Natural killer cell (primary cell): ENCODE measurements around the gene CBLB. TPM values are rescaled to one million over a fixed set of nuclear protein-coding genes. Genes with fewer than 3 reads are reported as not detected.

Source experiments
- ATAC-seq, 3 donors: fragments of 150-1000 bp in 2 of 3; fragments of 200-7000 bp in 1 of 3; cut with Tn5 transposase; 1 replicate in 1 of 3; 2 replicates in 2 of 3; pipeline ENCODE4 v1.10.0; 2021; ENCODE audit warnings: mild to moderate bottlenecking in 2 of 3, moderate library complexity in 2 of 3
- DNase-seq, 2 donors: peaks; one replicate each; pipeline versions ENCODE4 v3.0.0 to v3.0.0-alpha.2; 2013 to 2021; ENCODE audit warnings: mixed read lengths in 1 of 2
- H3K27ac ChIP-seq: one replicate; pipeline ENCODE4 v1.5.1; 2013; ENCODE audit warnings: mild to moderate bottlenecking, low read length
- H3K27me3 ChIP-seq: one replicate; pipeline ENCODE4 v1.6.1; 2013; ENCODE audit warnings: low read length; ENCODE audit not compliant: control insufficient read depth, insufficient read depth
- H3K36me3 ChIP-seq: one replicate; pipeline ENCODE4 v1.6.1; 2013; ENCODE audit warnings: low read length; ENCODE audit not compliant: control insufficient read depth, insufficient read depth
- H3K4me1 ChIP-seq: one replicate; pipeline ENCODE4 v1.6.1; 2013; ENCODE audit warnings: low read length; ENCODE audit not compliant: control insufficient read depth, insufficient read depth
- H3K4me3 ChIP-seq: one replicate; pipeline ENCODE4 v1.5.1; 2013; ENCODE audit warnings: low read length
- H3K9me3 ChIP-seq: one replicate; pipeline ENCODE4 v1.6.1; 2013; ENCODE audit warnings: low read length; ENCODE audit not compliant: control insufficient read depth, insufficient read depth
- H3K27ac Mint-ChIP-seq, 2 donors: one replicate each; pipeline ENCODE4 v1.8.0; 2022; ENCODE audit warnings: mild to moderate bottlenecking in 2 of 2, mixed read lengths in 2 of 2, moderate library complexity in 1 of 2
- H3K27me3 Mint-ChIP-seq, 2 donors: one replicate each; pipeline ENCODE4 v1.8.0; 2022; ENCODE audit warnings: low read depth in 2 of 2, mixed read lengths in 2 of 2
- H3K36me3 Mint-ChIP-seq: one replicate; pipeline ENCODE4 v1.8.0; 2022; ENCODE audit warnings: mixed read lengths
- H3K4me1 Mint-ChIP-seq, 2 donors: one replicate each; pipeline ENCODE4 v1.8.0; 2022; ENCODE audit warnings: mixed read lengths in 2 of 2
- H3K4me3 Mint-ChIP-seq: one replicate; pipeline ENCODE4 v1.8.0; 2022; ENCODE audit warnings: mild to moderate bottlenecking, moderate library complexity, mixed read lengths
- H3K9me3 Mint-ChIP-seq, 2 donors: one replicate each; pipeline ENCODE4 v1.8.0; 2022; ENCODE audit warnings: mixed read lengths in 2 of 2
- WGBS: methylation state at CpG from one replicate; pipeline ENCODE4 v1.1.7; 2013; ENCODE audit warnings: missing lambda C conversion rate; ENCODE audit not compliant: insufficient coverage; 5-methylcytosine and 5-hydroxymethylcytosine counted together
- intact Hi-C: fragments of 100-400 bp; cut with micrococcal nuclease; formaldehyde crosslinking; loops from one replicate; pipeline ENCODE4 v1.14.2; 2022
- total RNA-seq, 4 donors: library from RNA; stranded (reverse); fragments of 120-200 nt in 1 of 4; gene quantifications; one replicate each; pipeline versions ENCODE4 v1.2.3 to v1.2.4, GENCODE V29; 2013 to 2022
- TF ChIP-seq, protein P1 (sequence below): fragments of 200-600 bp; IDR thresholded peaks from one replicate; pipeline ENCODE4 v1.8.0; 2022; ENCODE audit warnings: antibody characterized with exemption

CBLB gene
- total RNA-seq, 3 donors from 2014 or later (not counting 1 experiment from before 2014, with no cell fraction given), result 180 to 287 (median 230) TPM

DNA sequence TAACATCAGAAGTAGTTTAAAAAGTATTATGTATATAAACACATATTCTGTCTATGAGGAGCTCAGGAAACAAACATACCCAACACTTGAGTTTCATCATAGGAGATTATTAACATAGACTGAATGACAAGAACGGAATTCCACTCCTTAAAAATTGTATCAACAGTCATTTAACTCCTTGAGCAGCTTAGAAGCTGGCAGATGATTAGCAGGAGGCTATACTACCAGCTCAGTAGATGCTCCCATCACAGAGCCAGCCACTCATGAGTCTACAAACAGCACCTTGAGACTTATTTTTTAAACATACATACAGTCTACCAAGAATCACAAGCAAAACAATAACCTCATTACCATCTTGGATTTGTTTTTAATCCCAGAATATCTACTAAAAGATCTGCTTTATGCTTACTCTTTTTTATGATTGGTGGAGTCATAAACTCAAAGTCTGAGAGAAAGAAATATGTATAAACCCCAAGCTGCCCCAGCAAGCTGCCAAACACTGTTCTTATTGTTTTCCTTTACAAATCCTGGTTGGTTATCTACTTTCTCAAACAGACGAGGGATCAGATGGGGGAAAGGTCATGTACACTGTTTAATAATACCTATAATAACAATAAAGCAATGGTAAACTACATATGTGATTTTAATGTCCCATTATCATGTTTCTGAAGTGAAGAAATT is 59.5 kb downstream of the CBLB start:
- Histone ChIP-seq H3K27me3 (no peaks in the 10 kb centered on the region), H3K4me3 (no peak overlapping the region), H3K36me3 (peaks cover 5% of the 10 kb centered on the region), H3K27ac (no peak overlapping the region), H3K4me1 (peaks cover 11% of the 10 kb centered on the region), H3K9me3 (no peaks in the 10 kb centered on the region)
- ATAC-seq (no peak), DNase-seq (no peak)
- Mint-ChIP-seq H3K27me3 (no peaks in the 10 kb centered on the region), H3K4me3 (no peak overlapping the region), H3K4me1 (peaks cover 55 to 57% of the 10 kb centered on the region in 2 donors), H3K9me3 (no peaks in the 10 kb centered on the region), H3K36me3 (no peaks in the 10 kb centered on the region), H3K27ac (peak overlapping the region; percentile 69 to 76)
- 89% methylated on average over 1 of the region's 2 CpGs for WGBS
- TF ChIP-seq, protein P1, sequence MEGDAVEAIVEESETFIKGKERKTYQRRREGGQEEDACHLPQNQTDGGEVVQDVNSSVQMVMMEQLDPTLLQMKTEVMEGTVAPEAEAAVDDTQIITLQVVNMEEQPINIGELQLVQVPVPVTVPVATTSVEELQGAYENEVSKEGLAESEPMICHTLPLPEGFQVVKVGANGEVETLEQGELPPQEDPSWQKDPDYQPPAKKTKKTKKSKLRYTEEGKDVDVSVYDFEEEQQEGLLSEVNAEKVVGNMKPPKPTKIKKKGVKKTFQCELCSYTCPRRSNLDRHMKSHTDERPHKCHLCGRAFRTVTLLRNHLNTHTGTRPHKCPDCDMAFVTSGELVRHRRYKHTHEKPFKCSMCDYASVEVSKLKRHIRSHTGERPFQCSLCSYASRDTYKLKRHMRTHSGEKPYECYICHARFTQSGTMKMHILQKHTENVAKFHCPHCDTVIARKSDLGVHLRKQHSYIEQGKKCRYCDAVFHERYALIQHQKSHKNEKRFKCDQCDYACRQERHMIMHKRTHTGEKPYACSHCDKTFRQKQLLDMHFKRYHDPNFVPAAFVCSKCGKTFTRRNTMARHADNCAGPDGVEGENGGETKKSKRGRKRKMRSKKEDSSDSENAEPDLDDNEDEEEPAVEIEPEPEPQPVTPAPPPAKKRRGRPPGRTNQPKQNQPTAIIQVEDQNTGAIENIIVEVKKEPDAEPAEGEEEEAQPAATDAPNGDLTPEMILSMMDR, result no peak
- intact Hi-C loops, result loop anchor here (5.0 kb wide), 1 partner anchor 33 kb away; no protein-coding TSS in a partner anchor

DNA sequence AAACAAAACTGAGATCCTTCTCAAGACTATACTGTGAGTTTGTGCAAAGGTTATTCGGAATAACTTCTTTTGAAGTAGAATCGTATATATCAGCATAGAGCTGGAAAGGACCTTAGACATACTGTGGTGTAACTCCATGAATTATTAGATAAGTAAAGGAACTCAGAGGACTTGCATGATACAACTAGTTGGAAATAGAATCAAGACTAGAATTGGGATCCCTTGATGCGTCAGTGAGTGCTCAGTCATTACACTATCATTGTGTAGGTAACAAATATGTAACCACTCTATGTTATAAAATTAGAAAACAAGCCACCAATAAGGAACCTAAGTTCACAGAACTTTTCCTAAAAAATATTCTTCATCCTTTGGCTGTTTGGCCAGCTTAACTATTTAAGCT is 61.1 kb downstream of the CBLB start:
- H3K27ac Mint-ChIP-seq, result peak overlapping the region in 1 of 2 donors; percentile 75
- intact Hi-C loops, result loop anchor here (2.0 to 5.0 kb wide), 3 partner anchors 35 to 59 kb away; no protein-coding TSS in a partner anchor

DNA sequence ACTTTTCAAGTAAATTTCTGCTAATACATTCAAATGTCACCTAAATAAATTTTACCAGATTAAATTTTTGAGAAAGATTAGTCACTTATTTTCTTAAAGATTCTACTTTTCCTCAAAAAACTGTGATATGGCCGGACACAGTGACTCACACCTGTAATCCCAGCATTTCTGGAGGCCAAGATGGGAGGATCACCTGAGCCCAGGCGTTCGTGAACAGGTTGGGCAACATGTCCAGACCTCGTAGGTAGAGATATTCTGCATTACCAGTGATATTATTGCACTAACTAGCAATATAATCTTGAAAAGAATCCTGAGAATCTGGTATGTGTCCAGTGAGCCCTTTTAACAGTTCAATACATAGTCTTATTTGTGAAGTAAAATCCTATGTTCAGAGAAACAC is 61.7 kb downstream of the CBLB start:
- Mint-ChIP-seq H3K36me3 (no peaks in the 10 kb centered on the region), H3K27ac (peak overlapping the region in 1 of 2 donors; percentile 75), H3K9me3 (no peaks in the 10 kb centered on the region), H3K4me1 (peaks cover 58 to 65% of the 10 kb centered on the region in 2 donors), H3K27me3 (no peaks in the 10 kb centered on the region), H3K4me3 (no peak overlapping the region)
- no peak for ATAC-seq
- peaks cover 11% of the 10 kb centered on the region for H3K4me1 ChIP-seq
- no peak overlapping the region for H3K4me3 ChIP-seq
- peaks cover 15% of the 10 kb centered on the region for H3K36me3 ChIP-seq
- WGBS, result 100% methylated on average over 3 of the region's 4 CpGs
- H3K27ac ChIP-seq, result no peak overlapping the region
- intact Hi-C loops, result loop anchor here (2.0 to 5.0 kb wide), 3 partner anchors 35 to 60 kb away; no protein-coding TSS in a partner anchor
- TF ChIP-seq, protein P1, result no peak
- no peaks in the 10 kb centered on the region for H3K9me3 ChIP-seq
- no peaks in the 10 kb centered on the region for H3K27me3 ChIP-seq
- no peak for DNase-seq

More for the DNA sequence above, 61.1 kb downstream of the CBLB start:
- no peak overlapping the region for H3K4me3 ChIP-seq
- Mint-ChIP-seq H3K4me1 (peaks cover 58 to 64% of the 10 kb centered on the region in 2 donors), H3K9me3 (no peaks in the 10 kb centered on the region), H3K36me3 (no peaks in the 10 kb centered on the region), H3K27me3 (no peaks in the 10 kb centered on the region), H3K4me3 (no peak overlapping the region)
- peaks cover 10% of the 10 kb centered on the region for H3K36me3 ChIP-seq
- no peaks in the 10 kb centered on the region for H3K9me3 ChIP-seq
- DNase-seq, result no peak
- no peak overlapping the region for H3K27ac ChIP-seq
- TF ChIP-seq, protein P1, result no peak
- H3K4me1 ChIP-seq, result peaks cover 11% of the 10 kb centered on the region
- 95% methylated on average over 3 of the region's 3 CpGs for WGBS
- no peak for ATAC-seq
- H3K27me3 ChIP-seq, result no peaks in the 10 kb centered on the region
